DMS 273 (cell line): ENCODE data around the gene WNT16.

Experiments used
- DNase-seq: peaks from one replicate; lab custom pipeline; 2025; ENCODE audit not compliant: unreplicated experiment; lab: John Stamatoyannopoulos, UW

The WNT16 gene

GRCh38 chr7:121342631-121343030, 13.8 kb downstream of the WNT16 start:
- DNase-seq = no peak

- no peak for DNase-seq
Observed at GRCh38 chr7:121343302-121343701, 14.5 kb downstream of the WNT16 start.

DNA sequence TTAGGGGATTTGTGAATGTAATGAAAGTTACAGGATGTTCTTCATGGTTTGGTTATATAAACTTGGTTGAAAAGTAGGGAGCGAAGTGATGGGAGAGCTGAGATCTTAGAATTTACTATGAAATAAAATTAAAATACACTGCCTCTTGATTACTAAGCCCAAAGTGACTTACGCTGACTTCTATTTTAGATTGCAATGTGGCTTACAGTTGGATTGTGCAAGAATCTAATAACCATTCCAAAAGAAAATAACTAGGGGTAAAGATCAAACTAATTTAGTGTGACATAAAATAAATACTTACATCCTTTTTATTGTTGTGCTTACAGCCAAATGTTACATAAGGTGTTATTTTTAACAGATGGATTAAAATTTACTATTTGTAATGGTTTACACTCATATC, 15.3 kb downstream of the WNT16 start:
- DNase-seq = no peak

DNA sequence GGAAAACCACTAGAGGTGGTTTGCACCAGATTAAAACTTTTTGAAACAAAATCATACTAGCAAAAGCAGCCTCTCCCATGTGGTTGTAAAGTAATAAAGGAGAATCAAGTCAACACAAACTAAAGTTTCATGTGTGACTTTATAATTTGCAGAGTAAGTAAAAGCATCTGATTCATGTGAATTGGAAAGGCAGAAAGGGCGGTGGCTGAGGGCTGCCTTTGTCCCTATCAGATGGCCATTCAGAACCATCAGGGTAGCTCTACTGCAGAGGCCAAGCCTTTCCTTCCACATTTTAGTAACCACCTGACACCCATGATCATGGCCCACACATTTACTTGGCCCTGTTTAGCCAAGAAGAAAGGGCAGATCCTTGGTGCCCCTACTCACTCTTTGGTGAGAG, 15.7 kb downstream of the WNT16 start:
- no peak for DNase-seq

DNA sequence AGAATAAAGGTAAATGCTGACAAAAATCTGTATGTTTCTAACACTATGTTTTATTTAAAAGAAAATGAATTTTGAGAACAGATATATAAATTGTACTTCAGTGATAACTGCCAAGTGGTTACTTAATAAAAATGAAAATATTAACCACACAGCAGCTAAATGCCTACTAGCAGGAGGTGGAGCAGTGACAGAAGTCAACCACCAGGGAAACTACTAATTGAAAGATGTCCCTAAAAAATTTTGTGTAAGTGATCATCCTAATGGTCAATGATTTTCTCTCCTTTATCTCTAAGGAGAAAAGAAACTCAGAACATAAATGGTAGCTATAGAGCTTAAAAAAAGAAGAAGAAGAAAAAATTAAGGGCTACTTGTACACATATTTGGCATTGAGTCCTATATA, 22.9 kb downstream of the WNT16 start:
- DNase-seq = no peak

GRCh38 chr7:121352323-121352722, 23.5 kb downstream of the WNT16 start:
- no peak for DNase-seq

DNA sequence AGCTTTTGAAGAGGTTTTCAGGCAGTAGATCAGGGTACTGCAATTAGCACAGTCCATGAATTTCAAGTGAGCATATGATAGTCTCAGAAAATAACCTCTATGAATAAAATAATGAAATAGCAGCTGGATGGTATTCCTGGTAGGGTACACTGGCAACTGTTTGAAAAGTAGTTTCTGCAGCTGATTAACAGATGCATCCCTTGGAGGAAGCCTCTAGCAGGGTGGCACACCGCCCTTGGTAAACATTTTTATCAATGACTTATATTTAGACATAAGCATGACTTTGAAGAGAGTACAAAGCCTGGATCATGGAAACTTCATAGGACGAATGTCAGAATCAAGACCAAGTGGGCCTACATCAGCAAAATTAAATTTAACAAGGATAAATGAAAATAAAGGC, 26.8 kb downstream of the WNT16 start:
- no peak for DNase-seq

DNA sequence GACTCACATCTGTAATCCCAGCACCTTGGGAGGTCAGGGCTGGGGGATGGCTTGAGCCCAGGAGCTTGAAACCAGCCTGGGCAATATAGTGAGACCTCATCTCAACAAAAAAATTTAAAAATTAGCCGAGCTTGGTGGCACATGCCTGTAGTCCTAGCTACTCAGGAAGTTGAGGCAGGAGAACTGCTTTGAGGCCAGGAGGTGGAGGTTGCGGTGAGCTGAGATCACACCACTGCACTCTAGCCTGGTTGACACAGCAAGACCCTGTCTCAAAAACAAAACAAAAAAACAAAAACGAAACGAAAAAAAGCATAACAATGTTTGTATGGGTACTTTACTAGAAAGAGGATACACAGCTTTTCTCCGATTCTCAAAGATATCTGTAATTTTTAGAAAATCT, 31.8 kb downstream of the WNT16 start:
- no peak for DNase-seq

- peak; percentile 46 for DNase-seq
Observed at GRCh38 chr7:121366852-121367431, 38.1 kb downstream of the WNT16 start.

DNA sequence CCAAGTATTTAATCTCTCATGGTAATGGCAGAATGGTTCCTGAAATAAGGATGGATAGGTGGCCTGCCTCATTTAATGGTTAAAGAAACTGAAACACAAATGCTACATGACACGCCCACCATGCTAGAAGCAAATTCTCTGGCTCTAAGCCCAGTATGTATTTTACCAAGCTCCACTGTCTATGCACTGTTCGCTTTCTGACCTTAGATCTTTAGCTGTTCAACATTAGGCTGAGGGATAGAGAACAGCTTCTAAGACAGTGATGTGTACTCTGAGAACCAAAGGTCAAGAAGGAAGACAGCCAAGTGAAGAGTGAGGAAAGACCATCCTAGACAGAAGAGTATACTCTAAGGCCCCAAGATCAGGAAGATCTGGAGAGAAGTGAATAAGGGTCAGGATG, 40.7 kb downstream of the WNT16 start:
- no peak for DNase-seq

DNA sequence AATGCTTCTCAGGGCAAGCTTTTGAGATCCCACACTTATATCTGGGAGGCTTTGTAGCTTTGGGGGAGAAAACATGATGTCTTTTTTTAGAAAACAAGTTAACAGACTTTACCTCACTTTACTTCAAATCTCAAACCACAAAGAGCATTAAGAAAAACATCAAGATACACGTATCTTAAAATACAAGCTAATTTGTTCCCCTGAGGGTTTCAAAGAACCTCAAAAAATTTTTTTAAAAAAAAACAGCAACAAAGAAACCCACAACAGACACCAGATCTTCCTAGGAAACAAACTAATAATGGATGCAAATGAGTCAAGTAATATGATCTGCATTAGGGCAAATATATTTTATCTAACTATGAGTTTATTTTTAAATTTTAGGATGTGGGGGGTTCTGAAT, 42.6 kb downstream of the WNT16 start:
- DNase-seq = no peak

DNA sequence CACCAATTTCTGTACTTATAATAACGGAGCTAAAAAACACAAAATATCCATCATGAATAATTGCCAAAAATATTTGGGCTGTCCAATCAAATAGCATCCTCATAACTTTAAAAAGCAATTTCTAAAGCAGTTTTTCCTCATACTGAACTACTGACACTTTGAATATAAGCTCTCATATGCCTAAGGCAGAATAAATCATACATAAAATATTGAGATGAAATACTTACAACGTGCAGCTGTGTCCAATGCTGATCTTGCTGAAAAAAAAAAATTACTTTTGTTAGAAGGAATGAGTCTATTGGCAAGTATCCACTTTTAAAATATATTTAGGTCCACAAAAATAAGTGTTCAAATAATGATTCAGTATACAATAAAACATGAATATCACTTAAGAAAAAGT, 43.1 kb downstream of the WNT16 start:
- DNase-seq = no peak

- DNase-seq = no peak
Observed at GRCh38 chr7:121372376-121373010, 43.7 kb downstream of the WNT16 start.

DNA sequence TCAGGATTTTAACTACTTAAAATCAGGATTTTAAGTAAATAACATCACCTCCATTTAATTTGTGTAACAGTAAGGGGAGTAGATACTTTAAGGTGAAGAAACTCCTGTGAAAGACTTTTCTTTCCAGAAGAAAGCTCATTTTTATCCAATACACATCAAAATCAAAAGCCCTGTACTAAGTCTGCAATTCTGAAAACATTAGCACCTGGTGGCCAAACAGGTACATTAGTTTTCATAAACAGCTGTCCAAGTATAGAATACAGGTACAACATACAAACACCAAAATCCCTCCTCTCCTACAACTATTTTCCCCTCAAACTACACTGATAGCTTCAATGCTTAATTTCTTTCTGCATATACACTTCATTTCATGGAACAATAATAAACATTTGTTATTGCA, 44.4 kb downstream of the WNT16 start:
- DNase-seq = no peak

GRCh38 chr7:121376979-121377378, 48.2 kb downstream of the WNT16 start:
- no peak for DNase-seq

- no peak for DNase-seq
Observed at GRCh38 chr7:121379930-121380329, 51.1 kb downstream of the WNT16 start.

DNA sequence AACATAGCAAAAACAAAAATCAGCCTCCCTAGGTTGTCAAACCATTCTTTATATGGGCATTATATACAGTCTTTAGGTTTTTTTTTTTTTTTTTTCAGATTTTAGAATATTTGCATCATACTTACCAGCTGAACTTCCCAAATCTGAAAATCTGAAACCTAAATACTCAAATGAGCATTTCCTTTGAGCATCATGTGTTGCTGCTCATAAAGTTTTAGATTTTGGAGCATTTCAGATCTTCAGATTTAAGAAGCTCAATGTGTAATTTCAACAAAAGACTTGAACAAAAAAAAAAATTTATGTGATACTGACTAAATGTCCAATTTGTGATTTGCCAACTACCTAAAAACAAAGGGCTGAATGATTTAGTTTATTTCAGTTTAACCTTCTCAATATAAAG, 53.7 kb downstream of the WNT16 start:
- no peak for DNase-seq

DNA sequence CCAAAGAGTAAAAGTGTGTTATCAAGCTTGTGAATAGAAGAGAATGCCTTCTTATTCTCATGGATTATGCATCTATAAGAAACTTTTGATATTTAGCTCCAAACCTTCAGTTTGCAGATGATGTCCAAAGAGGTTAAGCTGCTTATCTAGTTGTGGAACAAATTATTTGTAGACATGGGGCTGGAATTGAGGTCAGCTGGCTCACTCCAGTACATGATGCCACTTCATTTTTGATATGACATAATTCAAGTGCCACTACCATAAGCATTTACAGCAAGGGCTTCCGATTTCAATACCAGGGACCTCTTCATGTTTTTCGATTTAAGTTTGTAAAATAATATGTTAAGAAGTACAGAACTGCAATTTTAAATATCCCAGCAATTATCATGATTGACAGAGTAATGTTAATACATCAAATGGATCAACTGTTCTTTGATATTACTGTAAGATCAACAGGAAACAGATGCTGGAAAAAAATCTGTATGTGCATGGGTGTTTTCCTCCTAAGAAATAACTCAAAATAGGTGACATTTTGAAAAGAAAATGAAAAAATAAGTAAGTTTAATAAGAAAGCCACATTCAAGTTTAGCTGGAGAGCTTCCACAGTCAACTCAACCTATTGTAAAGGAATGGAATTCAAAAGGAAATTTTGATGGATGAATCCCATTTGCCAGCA, 54.6 kb downstream of the WNT16 start:
- DNase-seq = no peak

DNA sequence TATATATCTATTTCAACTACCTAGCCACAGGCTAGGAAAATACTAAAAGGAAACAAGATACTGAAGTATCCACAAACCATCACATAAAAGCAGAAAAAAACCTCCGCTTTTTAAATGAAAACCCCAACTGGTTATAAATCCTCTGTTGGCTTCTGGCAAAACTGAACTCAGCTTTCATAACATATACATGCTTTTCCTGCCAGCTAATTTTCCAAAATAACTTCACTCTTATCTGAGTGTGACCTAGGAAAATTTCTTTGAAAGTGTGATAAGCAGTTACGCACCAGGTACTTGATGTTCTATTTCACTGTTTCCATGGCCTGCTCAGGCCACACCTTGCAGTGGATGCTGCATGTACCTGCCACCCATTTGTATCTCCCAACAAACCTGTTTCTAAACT, 55.5 kb downstream of the WNT16 start:
- no peak for DNase-seq

DNA sequence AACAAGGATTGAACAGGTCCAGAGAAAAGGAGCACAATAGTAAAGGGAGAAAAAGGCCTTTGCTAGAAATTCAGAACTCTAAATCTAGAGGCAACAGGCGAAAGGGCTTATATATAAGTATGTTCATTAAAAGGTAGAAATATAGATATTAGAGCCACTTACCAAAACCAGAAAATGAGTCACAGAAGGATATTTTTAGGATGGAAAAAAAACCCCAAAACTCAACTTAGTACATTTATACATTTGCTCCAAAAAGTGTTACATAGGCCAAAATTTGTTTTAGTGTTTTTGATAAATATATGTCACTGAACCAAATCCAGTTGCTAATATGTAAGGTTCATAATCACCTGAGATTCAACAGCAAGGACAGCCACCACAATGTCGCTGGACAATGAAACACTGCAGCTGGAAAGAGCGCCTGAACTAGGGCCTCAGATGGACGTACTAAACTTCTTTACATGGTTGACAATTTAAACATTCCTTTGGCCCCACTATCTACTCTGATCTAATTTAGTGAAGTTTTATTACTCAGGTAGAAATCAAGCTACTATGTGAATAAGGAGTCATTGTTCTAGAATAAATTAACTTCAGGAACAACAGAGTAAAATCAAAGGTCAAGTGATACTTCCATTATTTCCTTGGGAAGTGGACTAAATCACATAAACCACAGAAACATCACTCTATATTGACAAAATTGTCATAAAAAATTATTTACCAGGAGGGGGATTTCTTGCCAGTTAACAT, 56.4 kb downstream of the WNT16 start:
- DNase-seq = no peak

DNA sequence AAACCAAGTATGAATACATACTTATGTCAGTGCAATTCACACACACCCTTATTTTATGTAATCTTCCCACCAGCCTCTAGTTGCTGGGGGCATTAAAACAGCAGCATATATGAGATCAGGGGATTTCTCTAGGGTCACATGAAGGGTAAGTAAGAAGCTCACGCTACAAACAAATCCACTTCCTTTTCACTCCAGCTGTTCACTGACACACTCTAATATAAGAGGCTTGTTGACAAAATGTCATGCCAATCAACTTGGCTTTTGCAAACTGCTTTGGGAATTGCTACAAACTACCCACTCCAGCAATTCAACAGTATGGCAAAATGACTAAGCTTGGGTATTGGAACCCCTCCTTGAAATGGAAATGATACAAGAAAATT, 57.0 kb downstream of the WNT16 start:
- DNase-seq = peak; percentile 72

DNA sequence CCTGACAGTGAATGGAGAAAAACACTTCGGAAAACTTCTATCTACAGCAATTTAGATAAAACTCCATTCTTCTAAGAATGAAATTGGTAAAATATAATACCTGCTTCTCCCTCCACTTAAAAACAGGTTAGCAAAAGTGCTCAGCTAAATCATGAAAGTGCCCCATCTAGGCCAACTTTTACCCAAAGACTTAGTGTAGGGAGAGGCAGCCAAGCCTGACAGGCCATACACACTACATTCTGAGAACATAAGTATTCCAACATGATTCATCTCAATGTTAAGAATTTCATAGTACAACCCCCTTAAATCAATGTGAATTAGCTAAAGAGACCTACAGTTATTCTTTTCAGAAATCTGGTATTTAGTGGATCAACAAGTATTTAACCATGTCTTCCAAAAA, 60.1 kb downstream of the WNT16 start:
- DNase-seq = no peak
